Activated T-helper 1 cell treated with anti-CD3 and anti-CD28 coated beads, Interleukin-12 subunit alpha, Interleukin-12 subunit beta, Interleukin-2, Interleukin-4 antibody, amounts not matched to agents 30 ng/mL and 10 ng/mL and 1 ng/mL, durations not matched to agents 14 hours and 24 hours and 36 hours (primary cell): ENCODE data around the gene NTRK2. TPM values are rescaled to one million over a fixed set of nuclear protein-coding genes. Genes with fewer than 3 reads are reported as not detected.

ENCODE experiments used
- DNase-seq: peaks from one replicate; pipeline ENCODE4 v3.0.0; 2021; ENCODE audit warnings: low spot score
- H3K27ac Mint-ChIP-seq: one replicate; pipeline ENCODE4 v1.8.0; 2021; ENCODE audit warnings: mild to moderate bottlenecking, mixed read lengths
- H3K27me3 Mint-ChIP-seq: one replicate; pipeline ENCODE4 v1.8.0; 2022; ENCODE audit warnings: mild to moderate bottlenecking, moderate library complexity, mixed read lengths; ENCODE audit not compliant: insufficient read depth
- H3K36me3 Mint-ChIP-seq: one replicate; pipeline ENCODE4 v1.8.0; 2021; ENCODE audit warnings: low read depth, mixed read lengths
- H3K4me1 Mint-ChIP-seq: one replicate; pipeline ENCODE4 v1.8.0; 2021; ENCODE audit warnings: low read depth, mixed read lengths
- H3K4me3 Mint-ChIP-seq: one replicate; pipeline ENCODE4 v1.8.0; 2021; ENCODE audit warnings: mild to moderate bottlenecking, moderate library complexity, mixed read lengths
- H3K9me3 Mint-ChIP-seq: one replicate; pipeline ENCODE4 v1.8.0; 2021; ENCODE audit warnings: mixed read lengths
- intact Hi-C: fragments of 100-400 bp; cut with micrococcal nuclease; formaldehyde crosslinking; loops from one replicate; pipeline ENCODE4 v1.15.1; 2024
- total RNA-seq: library from RNA; stranded (reverse); gene quantifications from 2 replicates; pipeline ENCODE4 v1.2.3, GENCODE V29; 2022

The NTRK2 gene
- total RNA-seq, 1 donor from 2014 or later = 2.9 TPM

- intact Hi-C loops = no loop called here
- Mint-ChIP-seq H3K9me3 (no peaks in the 10 kb centered on the region), H3K27me3 (peaks cover 1% of the 10 kb centered on the region)
Observed at GRCh38 chr9:85013703-85014102, 344.2 kb downstream of the NTRK2 start.

GRCh38 chr9:85014292-85014691, 344.8 kb downstream of the NTRK2 start:
- Mint-ChIP-seq H3K4me1 (no peaks in the 10 kb centered on the region), H3K36me3 (no peaks in the 10 kb centered on the region), H3K9me3 (no peaks in the 10 kb centered on the region), H3K4me3 (no peak overlapping the region), H3K27ac (no peak overlapping the region), H3K27me3 (peaks cover 1% of the 10 kb centered on the region)
- no peak for DNase-seq
- intact Hi-C loops = no loop called here

More at GRCh38 chr9:85013703-85014102, 344.2 kb downstream of the NTRK2 start:
- no peak overlapping the region for H3K4me3 Mint-ChIP-seq
- no peaks in the 10 kb centered on the region for H3K4me1 Mint-ChIP-seq
- no peak for DNase-seq
- H3K36me3 Mint-ChIP-seq = no peaks in the 10 kb centered on the region
- H3K27ac Mint-ChIP-seq = no peak overlapping the region

- no peak for DNase-seq
- Mint-ChIP-seq H3K27me3 (peaks cover 1% of the 10 kb centered on the region), H3K4me3 (no peak overlapping the region), H3K9me3 (no peaks in the 10 kb centered on the region), H3K27ac (no peak overlapping the region), H3K4me1 (no peaks in the 10 kb centered on the region), H3K36me3 (no peaks in the 10 kb centered on the region)
- intact Hi-C loops = no loop called here
Observed at GRCh38 chr9:85016384-85017006, 347.0 kb downstream of the NTRK2 start.

- intact Hi-C loops = no loop called here
- no peak overlapping the region for H3K4me3 Mint-ChIP-seq
Observed at GRCh38 chr9:85020791-85021190, 351.3 kb downstream of the NTRK2 start.

GRCh38 chr9:85021686-85022085, 352.2 kb downstream of the NTRK2 start:
- no peak for DNase-seq
- Mint-ChIP-seq H3K4me1 (no peaks in the 10 kb centered on the region), H3K27me3 (no peaks in the 10 kb centered on the region), H3K9me3 (no peaks in the 10 kb centered on the region), H3K4me3 (no peak overlapping the region), H3K27ac (no peak overlapping the region), H3K36me3 (no peaks in the 10 kb centered on the region)
- intact Hi-C loops = no loop called here

More at GRCh38 chr9:85020791-85021190, 351.3 kb downstream of the NTRK2 start:
- Mint-ChIP-seq H3K4me1 (no peaks in the 10 kb centered on the region), H3K27ac (no peak overlapping the region), H3K27me3 (no peaks in the 10 kb centered on the region), H3K36me3 (no peaks in the 10 kb centered on the region), H3K9me3 (no peaks in the 10 kb centered on the region)
- DNase-seq = no peak

GRCh38 chr9:85024374-85024773, 354.8 kb downstream of the NTRK2 start:
- no peak for DNase-seq
- no peaks in the 10 kb centered on the region for H3K36me3 Mint-ChIP-seq

GRCh38 chr9:85025638-85026037, 356.1 kb downstream of the NTRK2 start:
- Mint-ChIP-seq H3K27ac (no peak overlapping the region), H3K27me3 (no peaks in the 10 kb centered on the region), H3K4me1 (no peaks in the 10 kb centered on the region), H3K9me3 (no peaks in the 10 kb centered on the region), H3K36me3 (no peaks in the 10 kb centered on the region), H3K4me3 (no peak overlapping the region)
- intact Hi-C loops = no loop called here
- no peak for DNase-seq

More at GRCh38 chr9:85024374-85024773, 354.8 kb downstream of the NTRK2 start:
- H3K9me3 Mint-ChIP-seq = no peaks in the 10 kb centered on the region
- no peak overlapping the region for H3K27ac Mint-ChIP-seq
- intact Hi-C loops = no loop called here
- H3K4me3 Mint-ChIP-seq = no peak overlapping the region
- no peaks in the 10 kb centered on the region for H3K27me3 Mint-ChIP-seq
- no peaks in the 10 kb centered on the region for H3K4me1 Mint-ChIP-seq

GRCh38 chr9:85027870-85028269, 358.3 kb downstream of the NTRK2 start:
- no peaks in the 10 kb centered on the region for H3K9me3 Mint-ChIP-seq
- intact Hi-C loops = no loop called here
- no peaks in the 10 kb centered on the region for H3K4me1 Mint-ChIP-seq
- H3K27ac Mint-ChIP-seq = no peak overlapping the region
- H3K27me3 Mint-ChIP-seq = no peaks in the 10 kb centered on the region
- no peak overlapping the region for H3K4me3 Mint-ChIP-seq
- DNase-seq = no peak
- no peaks in the 10 kb centered on the region for H3K36me3 Mint-ChIP-seq

- Mint-ChIP-seq H3K27ac (no peak overlapping the region), H3K4me1 (no peaks in the 10 kb centered on the region), H3K9me3 (no peaks in the 10 kb centered on the region), H3K36me3 (no peaks in the 10 kb centered on the region), H3K27me3 (no peaks in the 10 kb centered on the region), H3K4me3 (no peak overlapping the region)
- intact Hi-C loops = no loop called here
- DNase-seq = no peak
Observed at GRCh38 chr9:85030316-85030715, 360.8 kb downstream of the NTRK2 start.

- H3K36me3 Mint-ChIP-seq = no peaks in the 10 kb centered on the region
- H3K4me3 Mint-ChIP-seq = no peak overlapping the region
- H3K27me3 Mint-ChIP-seq = no peaks in the 10 kb centered on the region
- intact Hi-C loops = no loop called here
- no peak overlapping the region for H3K27ac Mint-ChIP-seq
- no peaks in the 10 kb centered on the region for H3K4me1 Mint-ChIP-seq
- no peak for DNase-seq
- no peaks in the 10 kb centered on the region for H3K9me3 Mint-ChIP-seq
Observed at GRCh38 chr9:85036496-85036895, 367.0 kb downstream of the NTRK2 start.

GRCh38 chr9:85038061-85038460, 368.5 kb downstream of the NTRK2 start:
- Mint-ChIP-seq H3K27me3 (no peaks in the 10 kb centered on the region), H3K9me3 (no peaks in the 10 kb centered on the region), H3K4me3 (no peak overlapping the region), H3K36me3 (no peaks in the 10 kb centered on the region), H3K27ac (no peak overlapping the region), H3K4me1 (no peaks in the 10 kb centered on the region)
- DNase-seq = no peak
- intact Hi-C loops = no loop called here

GRCh38 chr9:85038824-85039608, 369.5 kb downstream of the NTRK2 start:
- Mint-ChIP-seq H3K4me3 (no peak overlapping the region), H3K27ac (no peak overlapping the region)
- intact Hi-C loops = no loop called here

GRCh38 chr9:85040146-85040545, 370.6 kb downstream of the NTRK2 start:
- H3K36me3 Mint-ChIP-seq = no peaks in the 10 kb centered on the region
- H3K9me3 Mint-ChIP-seq = no peaks in the 10 kb centered on the region
- no peak overlapping the region for H3K27ac Mint-ChIP-seq
- no peaks in the 10 kb centered on the region for H3K4me1 Mint-ChIP-seq
- H3K27me3 Mint-ChIP-seq = no peaks in the 10 kb centered on the region
- intact Hi-C loops = no loop called here
- no peak overlapping the region for H3K4me3 Mint-ChIP-seq
- no peak for DNase-seq

More at GRCh38 chr9:85038824-85039608, 369.5 kb downstream of the NTRK2 start:
- no peaks in the 10 kb centered on the region for H3K36me3 Mint-ChIP-seq
- H3K9me3 Mint-ChIP-seq = no peaks in the 10 kb centered on the region
- H3K27me3 Mint-ChIP-seq = no peaks in the 10 kb centered on the region
- H3K4me1 Mint-ChIP-seq = no peaks in the 10 kb centered on the region
- DNase-seq = no peak
